ENCODE results near the gene RND3.

Gene RND3

DNA sequence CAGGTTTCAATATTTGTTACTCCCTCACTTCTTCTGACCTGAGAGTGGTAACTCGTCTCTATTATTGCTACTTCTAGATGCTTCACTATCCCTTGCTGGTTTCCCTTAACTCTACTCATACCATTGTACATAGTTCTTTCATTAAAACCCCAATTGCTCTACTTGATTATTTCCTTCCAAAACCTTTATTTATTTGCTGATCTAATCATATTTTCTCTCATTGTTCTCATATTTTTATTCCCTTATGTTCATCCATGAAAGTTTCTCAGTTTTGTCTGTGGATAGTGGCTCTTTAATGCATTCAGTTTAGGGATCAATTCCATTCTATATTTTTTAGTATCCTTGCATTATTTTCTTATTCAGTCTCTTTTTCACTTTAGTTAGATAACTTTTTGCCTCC is 42.1 kb downstream of the RND3 start:
- TF ChIP-seq, protein P1, sequence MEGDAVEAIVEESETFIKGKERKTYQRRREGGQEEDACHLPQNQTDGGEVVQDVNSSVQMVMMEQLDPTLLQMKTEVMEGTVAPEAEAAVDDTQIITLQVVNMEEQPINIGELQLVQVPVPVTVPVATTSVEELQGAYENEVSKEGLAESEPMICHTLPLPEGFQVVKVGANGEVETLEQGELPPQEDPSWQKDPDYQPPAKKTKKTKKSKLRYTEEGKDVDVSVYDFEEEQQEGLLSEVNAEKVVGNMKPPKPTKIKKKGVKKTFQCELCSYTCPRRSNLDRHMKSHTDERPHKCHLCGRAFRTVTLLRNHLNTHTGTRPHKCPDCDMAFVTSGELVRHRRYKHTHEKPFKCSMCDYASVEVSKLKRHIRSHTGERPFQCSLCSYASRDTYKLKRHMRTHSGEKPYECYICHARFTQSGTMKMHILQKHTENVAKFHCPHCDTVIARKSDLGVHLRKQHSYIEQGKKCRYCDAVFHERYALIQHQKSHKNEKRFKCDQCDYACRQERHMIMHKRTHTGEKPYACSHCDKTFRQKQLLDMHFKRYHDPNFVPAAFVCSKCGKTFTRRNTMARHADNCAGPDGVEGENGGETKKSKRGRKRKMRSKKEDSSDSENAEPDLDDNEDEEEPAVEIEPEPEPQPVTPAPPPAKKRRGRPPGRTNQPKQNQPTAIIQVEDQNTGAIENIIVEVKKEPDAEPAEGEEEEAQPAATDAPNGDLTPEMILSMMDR (conservative IDR thresholded peaks at IDR 0.05; ENCODE audit: low read depth, low read length) = no peak
- no peak for DNase-seq (ENCODE audit: low read depth)
- no peak overlapping the region for H3K4me3 ChIP-seq (ENCODE audit: low read depth, low read length)

DNA sequence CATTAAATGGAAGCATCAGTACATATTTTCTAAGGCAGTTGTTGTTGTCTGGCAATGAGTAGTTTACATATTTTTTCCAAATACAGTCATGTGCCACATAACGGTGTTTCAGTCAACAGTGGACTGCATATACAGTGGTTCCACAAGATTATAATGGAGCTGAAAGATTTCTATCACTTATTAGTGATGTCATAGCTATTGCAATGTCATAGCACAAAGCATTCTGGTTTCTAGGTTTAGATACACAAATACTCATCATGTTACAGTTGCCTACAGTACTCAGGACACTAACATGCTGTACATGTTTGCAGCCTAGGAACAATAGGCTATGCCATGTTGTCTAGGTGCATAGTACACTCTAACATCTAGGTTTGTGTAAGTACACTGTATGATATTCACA is 45.0 kb downstream of the RND3 start:
- DNase-seq (ENCODE audit: low read depth) = no peak
- TF ChIP-seq, protein P1 (conservative IDR thresholded peaks at IDR 0.05; ENCODE audit: low read depth, low read length) = no peak
- H3K4me3 ChIP-seq (ENCODE audit: low read depth, low read length) = no peak overlapping the region

DNA sequence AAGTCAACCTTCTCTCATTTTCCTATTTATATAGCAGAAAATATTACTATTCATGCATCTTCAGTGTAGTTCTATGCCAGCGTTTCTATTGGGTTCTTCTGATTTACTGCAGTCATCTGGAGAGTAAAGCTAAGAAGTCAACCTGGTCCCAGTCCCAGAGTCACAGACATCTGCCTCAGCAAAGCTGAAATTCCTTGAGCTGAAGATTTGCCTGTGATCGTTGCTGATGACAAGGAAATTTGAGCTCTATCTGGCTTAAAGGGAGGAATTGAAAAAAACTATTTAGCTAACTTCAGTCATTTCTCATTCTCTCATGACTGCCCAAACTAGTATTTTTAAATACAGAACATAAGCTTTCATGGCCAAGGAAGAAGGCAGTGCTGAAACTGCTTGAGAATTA is 45.7 kb downstream of the RND3 start:
- TF ChIP-seq, protein P1 (conservative IDR thresholded peaks at IDR 0.05; ENCODE audit: low read depth, low read length) = no peak
- H3K4me3 ChIP-seq (ENCODE audit: low read depth, low read length) = no peak overlapping the region
- no peak for DNase-seq (ENCODE audit: low read depth)

DNA sequence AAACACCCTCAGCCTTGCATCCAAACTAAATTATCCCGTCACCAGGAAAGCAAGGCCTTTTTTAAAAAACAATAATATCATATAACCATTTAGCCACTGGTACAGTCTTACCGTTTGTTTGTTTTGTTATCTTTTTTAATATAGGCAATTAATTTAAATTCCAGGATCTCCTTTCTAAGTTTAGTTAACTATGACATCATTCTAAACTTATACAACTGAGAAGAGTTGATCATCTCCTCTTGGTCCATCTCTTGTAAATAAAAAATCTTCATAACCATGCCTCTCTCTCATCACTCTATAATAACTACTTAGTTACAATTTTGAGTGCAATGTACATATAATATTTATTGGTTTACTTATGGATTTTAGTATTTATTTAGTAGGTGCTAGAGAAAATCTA is 46.2 kb downstream of the RND3 start:
- DNase-seq (ENCODE audit: low read depth) = no peak
- TF ChIP-seq, protein P1 (conservative IDR thresholded peaks at IDR 0.05; ENCODE audit: low read depth, low read length) = no peak
- H3K4me3 ChIP-seq (ENCODE audit: low read depth, low read length) = no peak overlapping the region

DNA sequence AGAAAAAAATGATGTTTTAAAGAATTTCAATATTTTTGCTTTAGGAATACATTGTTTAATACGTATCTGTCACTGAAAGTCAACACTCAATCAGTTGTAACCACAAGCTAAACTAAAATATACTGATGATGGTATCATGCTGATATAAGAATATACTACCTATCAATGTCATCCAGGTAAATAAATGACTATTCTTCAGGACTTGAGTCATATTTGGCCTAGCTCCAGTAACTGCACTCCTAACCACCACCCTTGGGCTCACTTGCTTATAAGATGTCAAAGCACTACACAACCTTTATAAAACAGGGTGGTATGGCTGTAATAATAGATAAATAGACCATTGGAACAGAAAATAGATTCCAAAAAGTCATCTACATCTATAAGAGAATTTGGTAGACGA is 48.8 kb downstream of the RND3 start:
- no peak for DNase-seq (ENCODE audit: low read depth)
- H3K4me3 ChIP-seq (ENCODE audit: low read depth, low read length) = no peak overlapping the region
- TF ChIP-seq, protein P1 (conservative IDR thresholded peaks at IDR 0.05; ENCODE audit: low read depth, low read length) = no peak

DNA sequence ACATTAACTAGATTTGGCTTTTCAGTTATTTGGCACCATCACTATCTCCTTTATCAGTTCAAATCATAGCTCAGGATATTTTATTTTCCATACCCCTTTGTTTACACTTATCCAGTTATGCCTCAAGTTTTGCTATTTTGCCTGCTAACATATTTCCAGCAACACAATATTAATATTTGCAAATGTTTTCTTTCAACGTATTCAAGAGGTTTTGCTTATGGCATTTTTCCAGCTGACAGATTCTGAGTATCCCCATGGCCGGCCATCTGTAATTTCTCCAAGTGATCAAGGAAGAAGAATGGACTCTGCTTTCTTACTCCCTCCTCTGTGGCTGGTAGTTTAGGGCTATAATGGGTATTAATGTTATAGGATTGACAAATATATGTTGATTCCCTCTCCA is 49.4 kb downstream of the RND3 start:
- DNase-seq (ENCODE audit: low read depth) = no peak
- no peak overlapping the region for H3K4me3 ChIP-seq (ENCODE audit: low read depth, low read length)
- TF ChIP-seq, protein P1 (conservative IDR thresholded peaks at IDR 0.05; ENCODE audit: low read depth, low read length) = no peak

DNA sequence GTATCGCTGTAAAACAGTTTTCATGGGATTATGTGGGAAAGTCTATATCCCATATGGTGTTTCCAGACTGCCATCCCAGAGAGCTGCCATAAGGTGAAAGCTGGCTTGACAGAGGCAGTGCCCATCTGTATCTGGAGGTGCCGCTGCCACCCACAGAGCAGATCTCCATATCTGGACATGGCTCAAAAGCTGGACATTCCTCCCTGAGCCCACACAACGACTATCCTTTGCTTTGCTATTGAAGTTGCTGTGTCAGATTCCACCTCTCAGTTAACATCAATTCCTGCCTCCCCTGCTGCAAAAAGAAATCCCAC is 55.2 kb downstream of the RND3 start:
- no peak overlapping the region for H3K4me3 ChIP-seq (ENCODE audit: low read depth, low read length)
- TF ChIP-seq, protein P1 (conservative IDR thresholded peaks at IDR 0.05; ENCODE audit: low read depth, low read length) = no peak
- DNase-seq (ENCODE audit: low read depth) = no peak
